ENCODE results near the gene JADE3. TPM values are rescaled to one million over a fixed set of nuclear protein-coding genes. Genes with fewer than 3 reads are reported as not detected.

Gene JADE3
- total RNA-seq, 1 donor from 2014 or later = 8.5 TPM

DNA sequence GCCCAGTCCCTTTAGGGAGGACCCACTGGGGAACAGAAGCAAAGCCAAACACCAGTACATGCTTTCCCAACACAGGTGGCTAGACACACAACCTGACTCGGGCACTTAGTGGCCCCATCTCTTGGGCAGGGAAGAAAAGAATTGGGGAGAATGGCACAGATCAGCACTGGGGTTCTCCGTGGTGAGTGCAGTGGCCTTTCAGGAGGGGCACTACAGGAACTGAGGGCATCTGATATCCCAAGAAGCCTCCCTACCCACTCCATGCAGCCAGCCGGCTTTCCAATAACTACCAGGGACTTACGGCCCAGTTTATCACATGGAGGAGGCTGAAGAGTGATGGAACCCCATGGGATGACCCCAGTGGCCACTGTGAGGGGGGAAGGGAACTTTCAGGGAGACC lies 189.0 kb downstream of the JADE3 start:
- ATAC-seq (no peak), DNase-seq (ENCODE audit: low spot score) (no peak)

Other genes starting within 250 kb of the JADE3 start
- gene SLC9A7, start 153.3 kb upstream of the JADE3 start, total RNA-seq = 8.6 TPM
- 4.1 TPM for gene RP2, start 75.4 kb upstream of the JADE3 start, total RNA-seq
- 188 TPM for gene RGN, start 166.0 kb downstream of the JADE3 start, total RNA-seq
- 67.1 TPM for gene NDUFB11, start 232.3 kb downstream of the JADE3 start, total RNA-seq
- 15.0 TPM for gene RBM10, start 232.8 kb downstream of the JADE3 start, total RNA-seq

All from left lobe of liver (tissue), 2 donors.